ENCODE measurements around the gene CDPF1.

CDPF1 gene, protein sequence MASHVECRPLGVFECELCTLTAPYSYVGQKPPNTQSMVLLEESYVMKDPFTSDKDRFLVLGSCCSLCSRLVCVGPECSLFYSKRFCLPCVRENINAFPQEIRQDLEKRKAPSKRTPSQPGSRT

DNA sequence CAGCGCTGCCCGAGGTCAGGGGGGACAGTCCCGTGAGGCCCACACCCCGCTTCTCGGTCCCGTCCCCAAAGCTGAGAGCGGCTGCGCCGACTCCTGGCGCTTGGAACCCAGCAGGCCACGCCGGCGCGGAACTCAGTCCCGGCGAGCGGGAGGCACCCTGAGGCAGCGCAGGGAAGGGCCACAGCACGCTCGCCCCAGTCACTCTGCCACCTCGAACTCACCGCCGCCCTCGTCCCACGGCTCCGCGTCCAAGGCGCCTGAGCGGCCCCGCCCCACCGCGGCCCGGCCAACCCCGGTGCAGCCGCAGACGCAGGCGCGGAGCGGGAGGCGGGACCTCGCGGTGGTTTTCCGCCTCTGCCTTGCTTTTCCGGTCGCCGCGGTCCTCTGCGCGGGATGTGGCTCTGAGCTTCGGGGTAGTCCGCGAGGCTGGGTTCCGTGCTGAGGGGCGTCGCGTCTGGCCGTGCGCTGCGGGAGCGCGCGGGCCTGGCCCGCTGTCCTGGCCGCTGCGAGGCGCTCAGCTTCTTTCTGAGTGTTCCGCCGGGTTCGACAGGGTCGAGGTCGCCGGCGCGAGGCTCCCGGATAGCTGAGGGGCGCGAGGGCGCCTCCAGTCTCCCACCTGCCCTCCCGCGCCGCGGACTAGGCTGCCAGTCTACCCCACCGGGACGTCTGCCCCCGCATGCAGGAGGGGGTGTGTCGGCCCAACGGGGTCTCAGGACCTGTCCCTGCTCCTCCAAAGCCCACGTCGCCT is at the start of gene CDPF1:
Gene CDPF1, minus strand, starts transcription at position 259 of the 748 bp plus-strand sequence. CDS start 2,009 bp downstream, outside the sequence.
- TF ChIP-seq, protein P1, sequence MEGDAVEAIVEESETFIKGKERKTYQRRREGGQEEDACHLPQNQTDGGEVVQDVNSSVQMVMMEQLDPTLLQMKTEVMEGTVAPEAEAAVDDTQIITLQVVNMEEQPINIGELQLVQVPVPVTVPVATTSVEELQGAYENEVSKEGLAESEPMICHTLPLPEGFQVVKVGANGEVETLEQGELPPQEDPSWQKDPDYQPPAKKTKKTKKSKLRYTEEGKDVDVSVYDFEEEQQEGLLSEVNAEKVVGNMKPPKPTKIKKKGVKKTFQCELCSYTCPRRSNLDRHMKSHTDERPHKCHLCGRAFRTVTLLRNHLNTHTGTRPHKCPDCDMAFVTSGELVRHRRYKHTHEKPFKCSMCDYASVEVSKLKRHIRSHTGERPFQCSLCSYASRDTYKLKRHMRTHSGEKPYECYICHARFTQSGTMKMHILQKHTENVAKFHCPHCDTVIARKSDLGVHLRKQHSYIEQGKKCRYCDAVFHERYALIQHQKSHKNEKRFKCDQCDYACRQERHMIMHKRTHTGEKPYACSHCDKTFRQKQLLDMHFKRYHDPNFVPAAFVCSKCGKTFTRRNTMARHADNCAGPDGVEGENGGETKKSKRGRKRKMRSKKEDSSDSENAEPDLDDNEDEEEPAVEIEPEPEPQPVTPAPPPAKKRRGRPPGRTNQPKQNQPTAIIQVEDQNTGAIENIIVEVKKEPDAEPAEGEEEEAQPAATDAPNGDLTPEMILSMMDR (conservative IDR thresholded peaks at IDR 0.05; ENCODE audit: low read length): no peak
- DNase-seq (ENCODE audit: low read depth): peak; percentile 80

DNA sequence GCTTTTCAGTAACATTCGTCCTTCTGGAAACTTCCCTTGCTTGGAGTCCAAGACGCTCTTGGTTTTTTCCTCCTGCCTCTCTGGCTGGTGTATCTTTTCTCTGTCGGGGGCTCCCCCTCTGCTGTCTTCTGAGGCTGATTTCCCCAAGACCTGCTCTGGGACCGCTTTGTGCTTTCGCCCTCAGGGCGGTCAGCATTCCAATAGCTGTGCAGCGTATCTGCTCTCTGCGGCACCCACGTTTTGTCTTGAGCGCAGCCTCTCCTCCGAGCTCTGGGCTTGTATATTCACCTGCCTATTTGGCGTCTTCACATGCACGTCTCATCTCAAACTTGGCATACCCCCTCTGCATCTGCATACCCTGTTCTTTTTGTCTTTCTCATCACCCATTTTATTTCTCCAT is 49.0 kb upstream of the CDPF1 start:
- no peak for DNase-seq (ENCODE audit: low read depth)
- H3K4me3 ChIP-seq (ENCODE audit: low read length): no peak overlapping the region
- TF ChIP-seq, protein P1 (conservative IDR thresholded peaks at IDR 0.05; ENCODE audit: low read length): no peak

More for the DNA sequence above, at the start of gene CDPF1:
- peak within 1 kb of the TSS; percentile 82 for H3K4me3 ChIP-seq (ENCODE audit: low read length)

DNA sequence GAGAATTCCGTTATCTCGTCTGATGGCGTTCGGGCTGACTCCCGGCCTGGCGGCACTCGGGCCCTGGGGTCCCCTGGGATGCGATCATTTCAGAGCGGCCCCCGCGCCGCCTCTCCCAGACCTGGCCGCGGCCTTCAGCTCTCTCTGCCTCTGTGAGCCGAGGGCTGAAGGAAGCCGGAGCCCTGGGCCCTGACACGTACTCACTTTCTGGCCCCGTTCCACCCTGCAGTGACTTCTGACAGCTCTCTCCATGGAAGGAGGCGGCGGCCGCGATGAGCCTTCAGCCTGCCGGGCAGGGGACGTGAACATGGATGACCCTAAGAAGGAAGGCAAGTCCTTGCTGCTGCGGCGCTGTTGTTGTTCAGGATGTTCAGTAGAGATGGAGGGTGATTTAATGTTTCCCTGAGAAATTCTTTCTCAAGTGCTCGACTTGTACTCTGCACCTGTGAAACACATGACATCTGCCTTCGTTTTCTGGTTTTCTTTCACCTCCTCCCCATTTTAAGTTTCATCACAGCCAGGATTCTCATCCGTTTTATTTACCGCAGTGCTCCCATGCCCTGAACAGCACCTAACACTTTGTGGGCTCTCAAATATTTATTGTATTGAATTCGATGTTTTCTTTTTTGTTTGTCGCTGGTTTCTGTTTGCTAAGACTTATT is 47.2 kb upstream of the CDPF1 start:
- peak; percentile 34 for DNase-seq (ENCODE audit: low read depth)
- H3K4me3 ChIP-seq (ENCODE audit: low read length): peak overlapping the region; percentile 69
- TF ChIP-seq, protein P1 (conservative IDR thresholded peaks at IDR 0.05; ENCODE audit: low read length): no peak

DNA sequence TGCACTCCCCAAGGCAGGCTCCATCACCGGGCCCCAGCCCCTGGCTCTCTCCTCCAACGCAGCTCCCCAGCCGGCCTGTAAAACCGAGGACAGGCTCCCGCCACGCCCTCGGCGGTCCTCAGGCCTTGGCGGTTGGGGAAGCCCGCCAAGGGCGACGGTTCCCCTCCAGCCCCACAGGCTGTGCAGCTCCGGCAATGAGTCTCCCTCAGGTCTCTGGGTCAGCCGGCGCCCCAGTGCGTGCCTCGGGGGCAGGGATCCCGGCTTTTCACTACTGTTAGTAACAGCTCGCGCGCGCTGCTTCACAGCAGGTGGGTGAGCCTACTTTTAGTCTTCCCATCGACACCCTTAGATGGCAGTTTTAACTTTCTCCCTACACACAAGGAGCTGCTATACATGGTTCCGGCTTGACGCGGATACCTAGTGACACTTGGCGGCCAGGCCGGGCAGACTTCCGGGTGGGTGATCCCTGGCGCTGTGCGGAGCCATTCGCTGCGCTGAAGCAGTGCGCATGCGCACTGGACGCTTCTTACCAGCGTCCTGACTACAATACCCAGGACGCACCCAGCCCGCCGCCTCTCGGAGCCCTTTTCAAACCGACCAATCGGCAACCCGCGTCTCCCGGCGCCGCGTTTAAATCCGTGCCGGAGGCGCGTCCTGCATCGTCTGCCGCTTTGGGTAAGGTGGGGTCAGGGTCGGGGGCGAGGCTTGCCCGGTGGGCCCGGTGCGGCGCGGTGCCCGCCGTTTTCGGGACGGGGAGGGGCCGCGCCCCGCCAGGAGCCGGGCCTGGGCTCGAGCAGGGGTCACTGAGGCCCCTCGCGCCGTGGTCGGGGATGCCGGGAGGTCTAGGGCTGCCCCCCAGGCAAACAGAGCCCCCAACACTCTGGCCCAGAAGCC is 46.4 kb upstream of the CDPF1 start, which contains the start of gene GTSE1:
Gene GTSE1, plus strand, starts transcription at position 614 of the 894 bp plus-strand sequence. CDS start 531 bp downstream, outside the sequence.
- H3K4me3 ChIP-seq (ENCODE audit: low read length): peak within 1 kb of the TSS; percentile 69
- TF ChIP-seq, protein P1 (conservative IDR thresholded peaks at IDR 0.05; ENCODE audit: low read length): no peak; the same call in 1 of the 2 replicates
- DNase-seq (ENCODE audit: low read depth): peak; percentile 96

DNA sequence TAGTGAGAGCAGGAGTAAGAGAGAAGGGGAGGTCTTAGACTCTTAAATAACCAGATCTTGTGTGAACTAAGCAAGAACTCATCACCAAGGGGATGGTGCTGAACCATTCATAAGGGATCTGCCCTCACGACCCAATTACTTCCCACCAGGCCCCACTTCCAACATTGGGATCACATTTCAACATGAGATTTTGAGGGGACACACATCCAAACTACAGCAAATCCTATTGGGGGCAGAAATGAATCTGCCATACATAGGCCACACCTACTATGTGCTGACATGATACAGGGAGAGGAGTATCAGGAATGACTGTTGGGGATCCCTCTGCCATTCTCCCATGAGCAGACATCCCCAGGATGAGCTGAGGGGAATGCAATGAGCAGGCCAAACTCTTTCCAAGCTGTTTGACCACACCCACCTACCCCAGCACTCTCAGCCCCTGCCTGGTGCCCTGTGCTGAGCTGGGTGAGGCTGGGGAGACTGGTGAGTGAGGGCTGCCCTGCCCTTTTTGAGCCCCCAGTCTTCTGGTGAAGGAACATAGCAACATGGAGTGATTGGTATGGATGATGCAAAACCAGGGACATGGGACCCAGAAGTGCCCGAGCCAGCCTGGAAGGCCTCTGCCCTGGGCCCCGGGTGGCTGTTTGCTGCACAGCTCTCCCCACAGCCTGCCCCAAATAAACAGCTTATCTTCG is 45.3 kb upstream of the CDPF1 start:
- DNase-seq (ENCODE audit: low read depth): no peak
- peak overlapping the region; percentile 69 for H3K4me3 ChIP-seq (ENCODE audit: low read length)
- TF ChIP-seq, protein P1 (conservative IDR thresholded peaks at IDR 0.05; ENCODE audit: low read length): no peak

DNA sequence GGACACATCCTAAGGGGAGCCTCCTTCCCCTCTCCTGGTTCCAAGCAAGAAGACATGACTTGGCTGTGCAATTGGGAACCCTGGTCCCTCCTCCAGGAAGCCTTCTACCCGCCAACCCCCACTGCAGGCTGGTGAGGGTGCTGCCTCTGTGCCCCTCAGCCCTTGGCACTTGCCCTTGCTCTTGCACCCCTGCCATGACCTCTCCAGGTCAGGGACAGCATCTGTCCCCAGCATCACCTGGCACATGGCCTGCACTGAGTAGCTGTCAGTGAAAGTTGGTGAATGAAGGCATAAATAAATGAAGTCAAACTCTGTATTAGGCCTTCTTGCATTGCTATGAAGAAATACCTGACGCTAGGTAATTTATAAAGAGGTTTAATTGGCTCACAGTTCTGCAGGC is 44.7 kb upstream of the CDPF1 start:
- no peak overlapping the region for H3K4me3 ChIP-seq (ENCODE audit: low read length)
- TF ChIP-seq, protein P1 (conservative IDR thresholded peaks at IDR 0.05; ENCODE audit: low read length): no peak
- DNase-seq (ENCODE audit: low read depth): no peak

All from AG10803 (cell line).